ENCODE measurements around the gene PCBP3.
"Not testable (repeated sequence)": the region's sequence is repeated elsewhere in the genome, so short reads cannot be mapped to it uniquely, and the experiment has no call there.

PCBP3 gene

DNA sequence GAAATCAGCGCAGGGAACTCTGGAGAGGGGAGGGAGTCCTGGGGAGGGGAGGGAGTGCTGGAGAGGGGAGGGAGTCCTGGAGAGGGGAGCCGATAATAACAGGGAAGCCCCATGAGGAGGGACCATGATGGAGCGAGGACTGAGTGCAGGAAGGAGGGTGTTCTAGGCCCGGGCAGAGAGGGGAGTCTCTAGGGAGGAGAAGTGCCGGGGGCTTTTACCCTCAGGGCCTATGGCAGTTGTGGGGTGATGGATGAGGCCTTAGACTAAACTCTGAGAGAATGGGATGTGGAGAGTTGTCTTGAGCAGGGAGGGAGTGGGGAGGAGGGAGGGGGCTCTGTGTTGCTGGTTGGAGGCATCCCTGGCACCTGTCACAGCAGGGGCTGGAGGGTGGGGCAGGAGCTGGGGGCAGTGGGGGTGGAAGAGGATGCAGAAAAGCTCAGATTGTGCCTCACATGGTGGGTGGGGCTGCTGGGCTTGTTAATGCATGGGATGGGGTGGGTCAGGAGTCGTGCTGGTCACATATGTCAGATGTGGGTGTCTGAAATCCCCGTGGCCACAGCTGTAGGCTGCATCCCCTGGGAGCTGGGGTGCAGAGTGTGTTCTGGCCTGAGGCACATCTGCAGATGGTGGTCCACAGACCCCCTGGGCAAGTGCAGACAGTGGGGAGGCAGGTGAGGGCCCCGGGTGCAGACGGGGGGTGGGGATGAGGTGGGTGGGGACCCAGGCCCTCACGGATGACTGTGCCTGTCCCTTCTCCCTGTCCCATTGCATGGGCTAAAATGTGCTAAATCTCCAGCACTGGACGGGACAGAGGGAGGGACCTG lies 249.6 kb downstream of the PCBP3 start:
- no peak for DNase-seq (ENCODE audit: low read depth in 3 of 3)

DNA sequence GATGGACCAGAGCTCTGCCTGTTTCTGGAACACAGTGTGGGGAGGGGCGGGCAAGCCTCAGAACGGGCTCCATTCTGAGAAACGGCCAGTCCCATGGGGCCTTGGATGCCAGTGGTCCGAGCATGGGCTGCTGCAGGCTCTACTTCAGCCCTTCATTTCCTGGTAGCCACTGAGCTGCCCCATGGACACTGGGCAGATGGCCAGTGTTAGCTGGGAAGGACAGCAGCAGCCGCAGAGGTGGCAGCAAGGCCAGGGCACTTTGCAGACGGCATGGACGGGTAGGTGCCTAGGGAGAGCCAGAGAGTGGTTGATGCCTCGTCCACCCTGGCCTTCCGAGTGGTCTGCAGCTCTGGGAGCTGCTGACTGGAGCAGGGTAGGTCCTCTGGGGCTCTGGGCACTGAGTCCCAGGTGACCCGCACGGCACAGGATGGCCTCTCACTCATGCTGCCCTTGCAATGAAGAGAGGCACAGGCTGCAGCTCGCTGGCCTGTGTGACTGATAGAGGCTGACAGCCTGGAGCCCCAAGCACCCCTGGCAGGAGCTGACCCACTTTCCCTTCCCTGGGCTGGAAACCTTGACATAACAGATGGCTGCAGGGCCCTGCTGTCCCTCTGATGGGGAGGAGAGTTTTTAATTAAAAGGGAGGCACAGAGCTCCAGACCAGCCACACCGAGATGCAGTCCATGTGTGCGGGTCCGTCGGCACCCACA lies 250.4 kb downstream of the PCBP3 start:
- no peak for DNase-seq (ENCODE audit: low read depth in 3 of 3)

- DNase-seq (ENCODE audit: low read depth in 3 of 3): no peak
Measured at GRCh38 chr21:45894450-45894825, 250.9 kb downstream of the PCBP3 start.

DNA sequence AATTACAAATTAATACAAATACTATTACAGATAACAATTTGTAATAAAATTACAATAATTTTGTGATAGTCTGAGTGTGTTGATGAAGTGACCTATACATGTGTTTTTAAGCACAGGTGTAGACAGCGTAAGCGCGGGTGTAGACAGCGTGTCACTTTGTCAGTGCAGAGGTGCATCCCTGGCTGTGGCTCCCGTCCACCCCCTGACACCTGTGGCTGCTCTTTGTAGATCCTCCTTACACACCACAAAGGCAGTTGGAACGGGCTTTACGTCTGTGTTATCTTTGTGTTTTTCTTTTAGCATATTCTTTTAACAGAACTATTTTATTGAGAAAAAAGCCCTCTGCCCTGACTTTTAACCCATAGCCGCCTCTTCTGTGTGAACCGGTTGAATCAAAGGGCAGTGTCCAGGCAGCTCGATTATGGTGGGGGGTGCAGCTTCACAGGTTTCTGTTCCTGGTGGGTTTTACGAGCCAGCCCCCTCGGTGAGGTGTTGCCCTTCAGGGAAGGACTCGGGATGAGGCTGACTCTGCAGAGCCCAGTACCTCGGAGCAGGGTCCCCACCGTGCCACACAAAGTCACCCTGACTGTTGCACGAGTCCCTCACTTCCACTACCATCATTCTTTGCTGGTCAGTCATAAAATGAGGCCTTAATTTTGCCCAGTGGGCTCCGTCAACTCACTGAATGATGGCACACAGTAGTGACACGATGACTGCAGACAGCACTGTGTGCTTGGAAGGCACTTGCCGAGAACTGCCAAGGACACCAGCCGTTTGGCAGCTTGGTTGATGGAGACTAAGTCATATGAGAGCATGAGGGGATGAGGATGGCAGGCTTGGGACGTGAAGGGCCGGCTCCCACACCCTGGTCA lies 251.6 kb downstream of the PCBP3 start:
- DNase-seq (ENCODE audit: low read depth in 3 of 3): no peak

- no peak for DNase-seq (ENCODE audit: low read depth in 3 of 3)
Measured at GRCh38 chr21:45895778-45896370, 252.3 kb downstream of the PCBP3 start.

- DNase-seq (ENCODE audit: low read depth in 3 of 3): not testable (repeated sequence)
Measured at GRCh38 chr21:45896431-45896830, 252.9 kb downstream of the PCBP3 start.

GRCh38 chr21:45897191-45898027 lies 253.9 kb downstream of the PCBP3 start:
- DNase-seq (ENCODE audit: low read depth in 3 of 3): no peak

GRCh38 chr21:45898028-45898350 lies 254.5 kb downstream of the PCBP3 start:
- DNase-seq (ENCODE audit: low read depth in 3 of 3): no peak

DNA sequence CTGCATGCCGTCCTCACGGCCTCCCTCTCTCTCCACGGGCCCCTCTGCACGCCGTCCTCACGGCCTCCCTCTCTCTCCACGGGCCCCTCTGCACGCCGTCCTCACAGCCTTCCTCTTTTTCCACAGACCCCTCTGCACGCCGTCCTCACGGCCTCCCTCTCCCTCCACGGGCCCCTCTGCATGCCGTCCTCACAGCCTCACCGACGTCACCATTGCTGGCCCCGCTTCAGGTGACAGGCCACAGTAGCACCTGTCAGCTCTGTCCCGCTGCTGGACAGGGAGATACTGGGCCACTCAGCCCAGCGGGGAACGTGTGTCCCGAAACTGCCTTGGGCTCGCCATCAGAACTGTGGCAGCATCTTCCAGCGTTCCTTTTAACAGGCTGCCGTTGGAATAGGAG lies 255.3 kb downstream of the PCBP3 start:
- DNase-seq (ENCODE audit: low read depth in 3 of 3): no peak

DNA sequence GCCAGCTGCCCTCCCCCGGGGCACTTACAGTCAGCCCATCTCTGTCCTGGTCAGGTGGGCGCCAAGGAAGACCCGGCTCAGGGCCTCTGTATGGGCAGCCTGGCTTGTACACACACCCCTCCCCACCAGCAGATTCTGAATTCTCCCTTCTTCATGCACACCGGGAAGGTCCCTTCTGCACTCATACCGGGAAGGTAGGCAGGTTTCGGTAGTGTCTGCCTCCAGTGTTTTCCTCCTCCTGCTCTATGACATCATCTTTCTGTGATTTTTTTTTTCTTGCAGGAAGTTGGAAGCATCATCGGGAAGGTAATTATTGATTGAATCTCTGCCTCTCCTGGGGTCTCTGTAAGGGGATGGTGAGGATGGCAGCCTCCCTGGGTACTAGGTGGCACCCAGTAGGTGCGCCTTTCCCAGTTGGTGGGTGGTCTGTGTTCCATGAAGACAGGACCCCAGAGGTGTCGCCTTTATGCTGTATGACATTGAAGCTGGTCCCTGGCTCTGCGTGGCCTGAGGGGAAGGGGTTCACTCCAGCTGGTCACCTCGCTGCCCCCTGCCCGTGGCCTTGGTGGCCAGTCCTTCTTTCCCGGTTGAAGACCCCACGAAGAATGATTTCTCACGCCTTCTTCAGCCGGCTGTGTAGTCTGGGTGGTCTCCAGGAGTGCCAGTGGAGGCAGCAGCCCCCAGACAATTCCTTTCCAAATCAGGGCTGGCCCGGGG lies 255.9 kb downstream of the PCBP3 start:
- no peak for DNase-seq (ENCODE audit: low read depth in 3 of 3)

DNA sequence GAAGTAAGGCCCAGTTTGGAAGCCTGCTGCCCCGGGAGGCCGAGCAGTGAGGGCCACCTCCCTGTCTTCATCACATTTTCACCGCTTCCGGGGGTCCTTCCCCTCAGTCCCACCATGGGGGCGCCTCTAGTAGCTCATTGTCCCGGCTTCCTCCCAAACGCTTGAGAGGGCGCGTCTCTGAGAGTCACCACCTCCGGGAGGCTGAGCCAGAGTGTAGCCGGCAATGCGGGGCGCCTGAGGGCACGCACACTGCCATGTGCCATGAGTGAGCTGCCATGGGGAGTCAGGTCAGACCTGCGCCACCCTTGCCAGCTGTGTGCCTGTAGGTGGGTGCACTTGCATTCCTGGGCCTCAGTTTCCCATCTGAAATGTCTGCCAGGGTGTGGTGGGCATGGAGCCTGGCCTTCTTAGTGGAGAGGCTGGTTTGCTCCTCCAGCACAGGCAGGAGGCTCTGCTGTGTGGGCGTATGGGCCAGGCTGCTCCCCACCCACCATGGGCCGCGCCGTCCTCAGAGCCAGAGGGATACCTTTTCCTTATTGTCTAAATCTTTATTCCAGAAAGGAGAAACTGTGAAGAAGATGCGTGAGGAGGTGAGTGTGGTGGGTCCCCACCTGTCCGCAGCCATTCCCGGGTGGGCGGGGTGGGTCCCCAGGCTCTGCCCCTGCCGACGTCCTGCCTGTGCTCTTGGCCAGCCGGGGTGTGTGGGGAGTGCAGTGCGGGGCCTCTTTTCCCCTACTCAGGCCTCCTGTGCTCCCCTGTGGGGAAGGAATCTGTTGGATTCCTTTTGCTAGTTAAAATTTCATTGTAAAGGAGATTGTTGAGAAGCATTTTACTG lies 256.7 kb downstream of the PCBP3 start:
- no peak for DNase-seq (ENCODE audit: low read depth in 3 of 3)

- no peak for DNase-seq (ENCODE audit: low read depth in 3 of 3)
Measured at GRCh38 chr21:45901061-45901690, 257.7 kb downstream of the PCBP3 start.

GRCh38 chr21:45902292-45902995 lies 258.9 kb downstream of the PCBP3 start:
- no peak for DNase-seq (ENCODE audit: low read depth in 3 of 3)

DNA sequence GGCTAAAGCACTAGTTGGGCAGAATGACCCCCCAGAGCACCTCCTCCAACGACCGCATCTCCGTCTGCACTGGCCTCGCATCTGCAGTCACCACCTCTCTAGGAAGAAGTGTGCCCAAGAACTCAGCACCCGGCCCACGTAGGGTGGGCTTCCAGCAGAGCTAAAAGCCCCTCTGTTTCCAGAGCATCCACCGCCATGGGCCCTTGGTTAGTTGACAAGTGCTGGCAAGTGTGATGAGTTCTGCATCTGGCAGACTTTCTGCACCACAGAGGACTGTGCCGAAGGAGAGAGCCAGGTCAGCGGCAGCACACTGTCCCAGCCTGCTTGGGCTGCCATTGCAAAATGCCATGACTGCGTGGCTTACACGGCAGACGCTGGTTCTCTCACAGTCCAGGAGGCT lies 261.7 kb downstream of the PCBP3 start:
- DNase-seq (ENCODE audit: low read depth in 3 of 3): no peak

DNA sequence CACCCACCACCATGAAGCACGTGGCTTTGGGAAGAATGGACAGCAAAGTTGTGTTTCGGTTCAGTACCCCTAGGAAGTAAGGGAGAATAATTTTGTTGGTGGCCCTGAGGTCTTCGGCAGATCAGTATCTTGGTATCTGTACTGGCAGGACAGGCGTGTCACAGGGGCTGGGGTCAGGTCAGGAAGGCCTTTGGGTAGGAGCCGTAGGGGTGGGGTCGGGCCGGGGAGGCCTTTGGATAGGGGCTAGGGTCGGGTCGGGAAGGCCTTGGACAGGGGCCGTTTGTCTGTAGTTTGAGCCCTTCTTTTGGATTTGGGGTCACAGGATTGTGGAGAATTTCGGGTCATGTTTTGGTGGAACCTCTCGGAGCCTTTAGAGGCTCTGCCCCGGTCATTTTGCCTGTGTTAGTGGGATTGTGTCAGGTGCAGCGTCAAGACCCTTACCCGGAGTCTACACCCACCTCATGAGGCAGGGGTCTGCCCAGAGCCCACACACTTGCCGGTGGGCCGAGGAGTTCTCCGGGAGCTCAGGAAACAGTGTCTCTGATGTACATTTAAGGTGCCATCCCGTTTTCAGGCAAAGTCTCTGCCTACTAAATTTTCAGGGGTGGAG lies 262.8 kb downstream of the PCBP3 start:
- no peak for DNase-seq (ENCODE audit: low read depth in 3 of 3)

- no peak for DNase-seq (ENCODE audit: low read depth in 3 of 3)
Measured at GRCh38 chr21:45906859-45907258, 263.3 kb downstream of the PCBP3 start.

GRCh38 chr21:45908536-45909237 lies 265.2 kb downstream of the PCBP3 start:
- no peak for DNase-seq (ENCODE audit: low read depth in 3 of 3)
